Measurements from ENCODE around the gene FGF12. TPM values are rescaled to one million over a fixed set of nuclear protein-coding genes. Genes with fewer than 3 reads are reported as not detected.

FGF12 gene
- total and polyA plus RNA-seq, 2 experiments from 2014 or later = 6.0 to 14.3 TPM

DNA sequence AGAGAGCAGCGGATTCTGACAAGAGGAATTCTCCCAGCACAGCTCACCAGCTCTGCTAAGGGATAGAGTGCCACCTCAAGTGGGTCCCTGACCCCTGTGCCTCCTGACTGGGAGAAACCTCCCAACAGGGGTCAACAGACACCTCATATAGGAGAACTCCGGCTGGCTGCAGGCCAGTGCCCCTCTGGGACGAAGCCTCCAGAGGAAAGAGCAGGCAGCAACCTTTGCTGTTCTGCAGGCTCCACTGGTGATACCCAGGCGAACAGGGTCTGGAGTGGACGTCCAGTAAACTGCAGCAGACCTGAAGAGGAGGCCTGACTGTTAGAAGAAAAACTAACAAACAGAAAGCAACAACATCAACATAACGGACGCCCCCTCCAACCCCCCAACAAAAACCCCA, 31.3 kb upstream of the FGF12 start:
- ATAC-seq = no peak
- no peak overlapping the region for H3K4me2 ChIP-seq
- no peak overlapping the region for H3K4me3 ChIP-seq
- no peaks in the 10 kb centered on the region; the same call in 1 of the 2 replicates for H3K9me2 ChIP-seq (ENCODE audit: insufficient read depth)
- H3K4me1 ChIP-seq (ENCODE audit: insufficient read depth) = no peaks in the 10 kb centered on the region
- no peak overlapping the region for H3K27ac ChIP-seq (ENCODE audit: low read depth)
- Mint-ChIP-seq H3K27ac (no peak overlapping the region), H3K4me1 (peaks cover 2% of the 10 kb centered on the region; the same call in 1 of the 3 replicates), H3K9me3 (peaks cover 18% of the 10 kb centered on the region; the same call in 2 of the 3 replicates), H3K36me3 (ENCODE audit: low read depth) (no peaks in the 10 kb centered on the region), H3K27me3 (ENCODE audit: insufficient read depth, low read depth, poor library complexity) (no peaks in the 10 kb centered on the region), H3K4me3 (no peak overlapping the region)
- H3F3A ChIP-seq (replicated peaks; ENCODE audit: low read depth) = no peaks in the 10 kb centered on the region
- no peaks in the 10 kb centered on the region for H3K79me2 ChIP-seq (replicated peaks; ENCODE audit: insufficient read depth)
- H3K27me3 ChIP-seq (ENCODE audit: insufficient read depth) = no peaks in the 10 kb centered on the region
- H2AFZ ChIP-seq = no peak overlapping the region
- no peaks in the 10 kb centered on the region; the same call in 1 of the 2 replicates for H3K36me3 ChIP-seq (ENCODE audit: insufficient read depth)
- no peak for DNase-seq (ENCODE audit: low spot score)
- no peaks in the 10 kb centered on the region for H4K20me1 ChIP-seq (replicated peaks; ENCODE audit: insufficient read depth)
- no peak for TF ChIP-seq EZH2phosphoT487 (IDR thresholded peaks at IDR 0.05; ENCODE audit: unreplicated experiment)
- TF ChIP-seq, protein P1, sequence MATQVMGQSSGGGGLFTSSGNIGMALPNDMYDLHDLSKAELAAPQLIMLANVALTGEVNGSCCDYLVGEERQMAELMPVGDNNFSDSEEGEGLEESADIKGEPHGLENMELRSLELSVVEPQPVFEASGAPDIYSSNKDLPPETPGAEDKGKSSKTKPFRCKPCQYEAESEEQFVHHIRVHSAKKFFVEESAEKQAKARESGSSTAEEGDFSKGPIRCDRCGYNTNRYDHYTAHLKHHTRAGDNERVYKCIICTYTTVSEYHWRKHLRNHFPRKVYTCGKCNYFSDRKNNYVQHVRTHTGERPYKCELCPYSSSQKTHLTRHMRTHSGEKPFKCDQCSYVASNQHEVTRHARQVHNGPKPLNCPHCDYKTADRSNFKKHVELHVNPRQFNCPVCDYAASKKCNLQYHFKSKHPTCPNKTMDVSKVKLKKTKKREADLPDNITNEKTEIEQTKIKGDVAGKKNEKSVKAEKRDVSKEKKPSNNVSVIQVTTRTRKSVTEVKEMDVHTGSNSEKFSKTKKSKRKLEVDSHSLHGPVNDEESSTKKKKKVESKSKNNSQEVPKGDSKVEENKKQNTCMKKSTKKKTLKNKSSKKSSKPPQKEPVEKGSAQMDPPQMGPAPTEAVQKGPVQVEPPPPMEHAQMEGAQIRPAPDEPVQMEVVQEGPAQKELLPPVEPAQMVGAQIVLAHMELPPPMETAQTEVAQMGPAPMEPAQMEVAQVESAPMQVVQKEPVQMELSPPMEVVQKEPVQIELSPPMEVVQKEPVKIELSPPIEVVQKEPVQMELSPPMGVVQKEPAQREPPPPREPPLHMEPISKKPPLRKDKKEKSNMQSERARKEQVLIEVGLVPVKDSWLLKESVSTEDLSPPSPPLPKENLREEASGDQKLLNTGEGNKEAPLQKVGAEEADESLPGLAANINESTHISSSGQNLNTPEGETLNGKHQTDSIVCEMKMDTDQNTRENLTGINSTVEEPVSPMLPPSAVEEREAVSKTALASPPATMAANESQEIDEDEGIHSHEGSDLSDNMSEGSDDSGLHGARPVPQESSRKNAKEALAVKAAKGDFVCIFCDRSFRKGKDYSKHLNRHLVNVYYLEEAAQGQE (IDR thresholded peaks at IDR 0.05; ENCODE audit: unreplicated experiment) = no peak
- TF ChIP-seq NANOG (IDR thresholded peaks at IDR 0.05; ENCODE audit: borderline replicate concordance) = no peak
- TF ChIP-seq, protein P2, sequence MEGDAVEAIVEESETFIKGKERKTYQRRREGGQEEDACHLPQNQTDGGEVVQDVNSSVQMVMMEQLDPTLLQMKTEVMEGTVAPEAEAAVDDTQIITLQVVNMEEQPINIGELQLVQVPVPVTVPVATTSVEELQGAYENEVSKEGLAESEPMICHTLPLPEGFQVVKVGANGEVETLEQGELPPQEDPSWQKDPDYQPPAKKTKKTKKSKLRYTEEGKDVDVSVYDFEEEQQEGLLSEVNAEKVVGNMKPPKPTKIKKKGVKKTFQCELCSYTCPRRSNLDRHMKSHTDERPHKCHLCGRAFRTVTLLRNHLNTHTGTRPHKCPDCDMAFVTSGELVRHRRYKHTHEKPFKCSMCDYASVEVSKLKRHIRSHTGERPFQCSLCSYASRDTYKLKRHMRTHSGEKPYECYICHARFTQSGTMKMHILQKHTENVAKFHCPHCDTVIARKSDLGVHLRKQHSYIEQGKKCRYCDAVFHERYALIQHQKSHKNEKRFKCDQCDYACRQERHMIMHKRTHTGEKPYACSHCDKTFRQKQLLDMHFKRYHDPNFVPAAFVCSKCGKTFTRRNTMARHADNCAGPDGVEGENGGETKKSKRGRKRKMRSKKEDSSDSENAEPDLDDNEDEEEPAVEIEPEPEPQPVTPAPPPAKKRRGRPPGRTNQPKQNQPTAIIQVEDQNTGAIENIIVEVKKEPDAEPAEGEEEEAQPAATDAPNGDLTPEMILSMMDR (conservative IDR thresholded peaks at IDR 0.05; ENCODE audit: low read depth in 2 of 2) = no peak
- no peak for TF ChIP-seq ZNF331 (CRISPR knock-in tag; IDR thresholded peaks at IDR 0.05; ENCODE audit: low read depth)
- no peak for TF ChIP-seq EZH2 (IDR thresholded peaks at IDR 0.05; ENCODE audit: low read depth, unreplicated experiment)
- TF ChIP-seq POLR2AphosphoS5 (IDR thresholded peaks at IDR 0.05; ENCODE audit: low read depth) = no peak
- no peak for TF ChIP-seq STAT1 (IDR thresholded peaks at IDR 0.05; ENCODE audit: unreplicated experiment)
- no peak for TF ChIP-seq JUNB (IDR thresholded peaks at IDR 0.05; ENCODE audit: unreplicated experiment)
- no peak for TF ChIP-seq CREB1 (CRISPR knock-in tag; IDR thresholded peaks at IDR 0.05; ENCODE audit: low read depth)
- TF ChIP-seq, protein P3, sequence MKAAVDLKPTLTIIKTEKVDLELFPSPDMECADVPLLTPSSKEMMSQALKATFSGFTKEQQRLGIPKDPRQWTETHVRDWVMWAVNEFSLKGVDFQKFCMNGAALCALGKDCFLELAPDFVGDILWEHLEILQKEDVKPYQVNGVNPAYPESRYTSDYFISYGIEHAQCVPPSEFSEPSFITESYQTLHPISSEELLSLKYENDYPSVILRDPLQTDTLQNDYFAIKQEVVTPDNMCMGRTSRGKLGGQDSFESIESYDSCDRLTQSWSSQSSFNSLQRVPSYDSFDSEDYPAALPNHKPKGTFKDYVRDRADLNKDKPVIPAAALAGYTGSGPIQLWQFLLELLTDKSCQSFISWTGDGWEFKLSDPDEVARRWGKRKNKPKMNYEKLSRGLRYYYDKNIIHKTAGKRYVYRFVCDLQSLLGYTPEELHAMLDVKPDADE (IDR thresholded peaks at IDR 0.05) = no peak
- TF ChIP-seq, protein P4, sequence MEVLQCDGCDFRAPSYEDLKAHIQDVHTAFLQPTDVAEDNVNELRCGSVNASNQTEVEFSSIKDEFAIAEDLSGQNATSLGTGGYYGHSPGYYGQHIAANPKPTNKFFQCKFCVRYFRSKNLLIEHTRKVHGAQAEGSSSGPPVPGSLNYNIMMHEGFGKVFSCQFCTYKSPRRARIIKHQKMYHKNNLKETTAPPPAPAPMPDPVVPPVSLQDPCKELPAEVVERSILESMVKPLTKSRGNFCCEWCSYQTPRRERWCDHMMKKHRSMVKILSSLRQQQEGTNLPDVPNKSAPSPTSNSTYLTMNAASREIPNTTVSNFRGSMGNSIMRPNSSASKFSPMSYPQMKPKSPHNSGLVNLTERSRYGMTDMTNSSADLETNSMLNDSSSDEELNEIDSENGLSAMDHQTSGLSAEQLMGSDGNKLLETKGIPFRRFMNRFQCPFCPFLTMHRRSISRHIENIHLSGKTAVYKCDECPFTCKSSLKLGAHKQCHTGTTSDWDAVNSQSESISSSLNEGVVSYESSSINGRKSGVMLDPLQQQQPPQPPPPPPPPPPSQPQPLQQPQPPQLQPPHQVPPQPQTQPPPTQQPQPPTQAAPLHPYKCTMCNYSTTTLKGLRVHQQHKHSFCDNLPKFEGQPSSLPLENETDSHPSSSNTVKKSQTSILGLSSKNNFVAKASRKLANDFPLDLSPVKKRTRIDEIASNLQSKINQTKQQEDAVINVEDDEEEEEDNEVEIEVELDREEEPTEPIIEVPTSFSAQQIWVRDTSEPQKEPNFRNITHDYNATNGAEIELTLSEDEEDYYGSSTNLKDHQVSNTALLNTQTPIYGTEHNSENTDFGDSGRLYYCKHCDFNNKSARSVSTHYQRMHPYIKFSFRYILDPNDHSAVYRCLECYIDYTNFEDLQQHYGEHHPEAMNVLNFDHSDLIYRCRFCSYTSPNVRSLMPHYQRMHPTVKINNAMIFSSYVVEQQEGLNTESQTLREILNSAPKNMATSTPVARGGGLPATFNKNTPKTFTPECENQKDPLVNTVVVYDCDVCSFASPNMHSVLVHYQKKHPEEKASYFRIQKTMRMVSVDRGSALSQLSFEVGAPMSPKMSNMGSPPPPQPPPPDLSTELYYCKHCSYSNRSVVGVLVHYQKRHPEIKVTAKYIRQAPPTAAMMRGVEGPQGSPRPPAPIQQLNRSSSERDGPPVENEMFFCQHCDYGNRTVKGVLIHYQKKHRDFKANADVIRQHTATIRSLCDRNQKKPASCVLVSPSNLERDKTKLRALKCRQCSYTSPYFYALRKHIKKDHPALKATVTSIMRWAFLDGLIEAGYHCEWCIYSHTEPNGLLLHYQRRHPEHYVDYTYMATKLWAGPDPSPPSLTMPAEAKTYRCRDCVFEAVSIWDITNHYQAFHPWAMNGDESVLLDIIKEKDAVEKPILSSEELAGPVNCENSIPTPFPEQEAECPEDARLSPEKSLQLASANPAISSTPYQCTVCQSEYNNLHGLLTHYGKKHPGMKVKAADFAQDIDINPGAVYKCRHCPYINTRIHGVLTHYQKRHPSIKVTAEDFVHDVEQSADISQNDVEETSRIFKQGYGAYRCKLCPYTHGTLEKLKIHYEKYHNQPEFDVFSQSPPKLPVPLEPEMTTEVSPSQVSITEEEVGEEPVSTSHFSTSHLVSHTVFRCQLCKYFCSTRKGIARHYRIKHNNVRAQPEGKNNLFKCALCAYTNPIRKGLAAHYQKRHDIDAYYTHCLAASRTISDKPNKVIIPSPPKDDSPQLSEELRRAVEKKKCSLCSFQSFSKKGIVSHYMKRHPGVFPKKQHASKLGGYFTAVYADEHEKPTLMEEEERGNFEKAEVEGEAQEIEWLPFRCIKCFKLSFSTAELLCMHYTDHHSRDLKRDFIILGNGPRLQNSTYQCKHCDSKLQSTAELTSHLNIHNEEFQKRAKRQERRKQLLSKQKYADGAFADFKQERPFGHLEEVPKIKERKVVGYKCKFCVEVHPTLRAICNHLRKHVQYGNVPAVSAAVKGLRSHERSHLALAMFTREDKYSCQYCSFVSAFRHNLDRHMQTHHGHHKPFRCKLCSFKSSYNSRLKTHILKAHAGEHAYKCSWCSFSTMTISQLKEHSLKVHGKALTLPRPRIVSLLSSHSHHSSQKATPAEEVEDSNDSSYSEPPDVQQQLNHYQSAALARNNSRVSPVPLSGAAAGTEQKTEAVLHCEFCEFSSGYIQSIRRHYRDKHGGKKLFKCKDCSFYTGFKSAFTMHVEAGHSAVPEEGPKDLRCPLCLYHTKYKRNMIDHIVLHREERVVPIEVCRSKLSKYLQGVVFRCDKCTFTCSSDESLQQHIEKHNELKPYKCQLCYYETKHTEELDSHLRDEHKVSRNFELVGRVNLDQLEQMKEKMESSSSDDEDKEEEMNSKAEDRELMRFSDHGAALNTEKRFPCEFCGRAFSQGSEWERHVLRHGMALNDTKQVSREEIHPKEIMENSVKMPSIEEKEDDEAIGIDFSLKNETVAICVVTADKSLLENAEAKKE (CRISPR knock-in tag; IDR thresholded peaks at IDR 0.05) = no peak
- no peak for TF ChIP-seq ZNF114 (CRISPR knock-in tag; IDR thresholded peaks at IDR 0.05)
